Transverse colon (tissue), 3 donors: ENCODE results near the gene SMIM10L1.

Experiments used
- CTCF ChIP-seq, 5 experiments: fragments of 200-600 bp in 3 of 5; fragments of 450-650 bp in 2 of 5; sonication (generic) in 3 of 5; IDR thresholded peaks; 1 replicate in 2 of 5; 2 replicates in 3 of 5; pipeline ENCODE4 v1.5.1; 2016 to 2017; ENCODE audit warnings: antibody characterized with exemption in 5 of 5, inconsistent platforms in 3 of 5, mild to moderate bottlenecking in 2 of 5, moderate library complexity in 1 of 5
- EP300 ChIP-seq: sonication (generic); formaldehyde crosslinking; IDR thresholded peaks from one replicate; pipeline ENCODE4 v1.6.1; 2017; ENCODE audit warnings: antibody characterized with exemption, low read depth
- POLR2A ChIP-seq: fragments of 450-650 bp; IDR thresholded peaks from one replicate; pipeline ENCODE4 v1.6.1; 2016; ENCODE audit warnings: antibody characterized with exemption, mild to moderate bottlenecking, moderate library complexity

DNA sequence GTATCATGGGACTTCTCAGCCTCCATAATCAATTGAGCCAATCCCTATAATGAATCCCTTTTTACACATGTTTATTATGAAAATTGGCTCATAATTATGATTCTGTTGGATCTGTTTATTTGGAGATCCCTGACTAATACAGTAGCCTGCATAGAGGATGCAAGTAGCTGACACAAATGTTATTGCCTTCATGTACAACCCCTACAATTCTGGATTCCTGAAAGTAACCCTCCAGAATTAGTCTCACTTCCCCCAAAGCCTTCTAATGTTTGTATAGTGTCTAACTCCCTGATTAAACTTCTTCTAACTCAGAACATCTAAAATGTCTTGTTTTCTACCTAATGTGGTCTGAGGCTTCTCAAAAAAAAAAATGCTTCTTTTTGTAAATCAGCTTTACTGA is 6.6 kb upstream of the SMIM10L1 start:
- no peak for TF ChIP-seq CTCF (IDR thresholded peaks at IDR 0.05)
- TF ChIP-seq EP300, result no peak
- no peak for TF ChIP-seq POLR2A
